HCT116 (cell line): ENCODE results near the gene CHCHD3. TPM values are rescaled to one million over a fixed set of nuclear protein-coding genes. Genes with fewer than 3 reads are reported as not detected.

Experiments
- ATAC-seq: fragments of 200-7000 bp; cut with Tn5 transposase; 2 replicates; pipeline ENCODE4 v1.9.1; 2020; ENCODE audit warnings: mild to moderate bottlenecking, moderate library complexity
- BruUV-seq: library from RNA; stranded (reverse); fragments of 400-500 nt; replicated peaks from 2 replicates; lab custom pipeline; 2021; lab: Mats Ljungman, UMichigan
- CTCF ChIA-PET: fragments of 300-600 bp; sonication (Branson Sonifier 250); formaldehyde crosslinking; loops from one replicate; lab custom pipeline; 2021; ENCODE audit warnings: antibody characterized with exemption; lab: Charles Lee
- POLR2A ChIA-PET: fragments of 300-600, 350-600 bp; sonication (Branson Sonifier 250); formaldehyde crosslinking; loops from one replicate; lab custom pipeline; 2021; ENCODE audit warnings: antibody characterized with exemption; lab: Charles Lee
- RAD21 ChIA-PET, 2 experiments: fragments of 300-600 bp; sonication (Branson Sonifier 250); formaldehyde crosslinking; loops; one replicate each; lab custom pipeline; 2023; ENCODE audit warnings: low total read pairs in 2 of 2; ENCODE audit not compliant: uncharacterized antibody in 2 of 2, unreplicated experiment in 2 of 2, low non-redundant PET in 1 of 2; lab: Charles Lee
- DNase-seq: peaks from one replicate; pipeline ENCODE4 v3.0.0-alpha.2; 2010; ENCODE audit warnings: low read depth, low spot score
- H2AFZ ChIP-seq: fragments of 200-600 bp; shearing (Covaris generic), sonication (generic); 2 replicates; pipeline ENCODE4 v1.6.1; 2017; ENCODE audit warnings: low read depth, mixed run types, mixed read lengths, antibody characterized with exemption, low read length; ENCODE audit not compliant: poor library complexity, severe bottlenecking
- H3K27ac ChIP-seq: 2 replicates; pipeline ENCODE4 v1.5.1; 2012; ENCODE audit warnings: low read depth, low read length
- H3K27me3 ChIP-seq: fragments of 200-600 bp; sonication (generic); 2 replicates; pipeline ENCODE4 v1.6.1; 2016; ENCODE audit warnings: mixed run types, low read length, mixed read lengths; ENCODE audit not compliant: insufficient read depth
- H3K36me3 ChIP-seq, 2 experiments: fragments of 200-500 bp in 1 of 2; fragments of 200-600 bp in 1 of 2; sonication (Bioruptor generic) in 1 of 2; sonication (generic) in 1 of 2; 2 replicates each; pipeline versions ENCODE4 v1.5.1 to v1.6.1; 2014 to 2016; ENCODE audit warnings: low read length in 2 of 2, inconsistent platforms in 1 of 2, mixed read lengths in 1 of 2, mixed run types in 1 of 2; ENCODE audit not compliant: insufficient read depth in 2 of 2, control insufficient read depth in 1 of 2
- H3K4me1 ChIP-seq, 2 experiments: fragments of 200-600 bp in 1 of 2; sonication (generic) in 1 of 2; 2 replicates each; pipeline versions ENCODE4 v1.5.1 to v1.6.1; 2012 to 2017; ENCODE audit warnings: low read length in 2 of 2, inconsistent platforms in 1 of 2, mild to moderate bottlenecking in 1 of 2, mixed read lengths in 1 of 2, mixed run types in 1 of 2, moderate library complexity in 1 of 2; ENCODE audit not compliant: insufficient read depth in 2 of 2, control insufficient read depth in 1 of 2
- H3K4me2 ChIP-seq: fragments of 200-600 bp; sonication (generic); 2 replicates; pipeline ENCODE4 v1.6.1; 2017; ENCODE audit warnings: mixed run types, low read length, mixed read lengths
- H3K4me3 ChIP-seq, 2 experiments: fragments of 200-600 bp in 1 of 2; sonication (generic) in 1 of 2; replicated peaks in 1 of 2; 2 replicates each; pipeline ENCODE4 v1.5.1; 2011 to 2016; ENCODE audit warnings: low read length in 2 of 2, control low read depth in 1 of 2, low read depth in 1 of 2, mild to moderate bottlenecking in 1 of 2, mixed read lengths in 1 of 2, mixed run types in 1 of 2
- H3K79me2 ChIP-seq: fragments of 200-600 bp; sonication (generic); 2 replicates; pipeline ENCODE4 v1.6.1; 2017; ENCODE audit warnings: mild to moderate bottlenecking, mixed run types, low read length, moderate library complexity, mixed read lengths; ENCODE audit not compliant: insufficient read depth
- H3K9ac ChIP-seq: fragments of 200-600 bp; sonication (generic); 2 replicates; pipeline ENCODE4 v1.6.1; 2016; ENCODE audit warnings: low read length, mixed read lengths
- H3K9me2 ChIP-seq: fragments of 200-600 bp; sonication (generic), shearing (Covaris generic); 2 replicates; pipeline ENCODE4 v1.6.1; 2017; ENCODE audit warnings: mixed run types, mild to moderate bottlenecking, moderate library complexity; ENCODE audit not compliant: insufficient read depth
- H3K9me3 ChIP-seq, 2 experiments: fragments of 200-500 bp in 1 of 2; fragments of 200-600 bp in 1 of 2; sonication (Bioruptor generic) in 1 of 2; sonication (generic) in 1 of 2; 2 replicates each; pipeline ENCODE4 v1.6.1; 2014 to 2017; ENCODE audit warnings: low read length in 2 of 2, mixed read lengths in 2 of 2, inconsistent platforms in 1 of 2, low read depth in 1 of 2, mild to moderate bottlenecking in 1 of 2, mixed run types in 1 of 2, moderate library complexity in 1 of 2; ENCODE audit not compliant: control insufficient read depth in 1 of 2, insufficient read depth in 1 of 2
- H4K20me1 ChIP-seq: fragments of 200-600 bp; sonication (generic), shearing (Covaris generic); 2 replicates; pipeline ENCODE4 v1.6.1; 2017; ENCODE audit warnings: mixed run types, mild to moderate bottlenecking, moderate library complexity; ENCODE audit not compliant: insufficient read depth
- CBX3 ChIP-seq: IDR thresholded peaks from 2 replicates; pipeline ENCODE4 v1.6.1; 2012; ENCODE audit warnings: low read depth
- CEBPB ChIP-seq: IDR thresholded peaks from 2 replicates; pipeline ENCODE4 v1.6.1; 2012; ENCODE audit warnings: low read depth
- FOSL1 ChIP-seq: IDR thresholded peaks from 2 replicates; pipeline ENCODE4 v1.6.1; 2012; ENCODE audit warnings: low read depth
- POLR2A ChIP-seq: IDR thresholded peaks from 2 replicates; pipeline ENCODE4 v1.7.0; 2011; ENCODE audit warnings: borderline replicate concordance; ENCODE audit not compliant: insufficient read depth, insufficient read length; ENCODE audit errors: extremely low read depth
- POLR2AphosphoS5 ChIP-seq: IDR thresholded peaks from 2 replicates; pipeline ENCODE4 v1.6.1; 2011; ENCODE audit warnings: mild to moderate bottlenecking, low read depth, low read length, moderate library complexity
- SIN3A ChIP-seq: IDR thresholded peaks from 2 replicates; pipeline ENCODE4 v1.6.1; 2012; ENCODE audit warnings: low read depth
- SRF ChIP-seq: IDR thresholded peaks from 2 replicates; pipeline ENCODE4 v1.6.1; 2012; ENCODE audit warnings: low read depth
- intact Hi-C: fragments of 100-400 bp; cut with micrococcal nuclease; formaldehyde crosslinking; loops from 2 replicates; pipeline ENCODE4 v1.10.0; 2022
- total RNA-seq: library from RNA; stranded (reverse); gene quantifications from one replicate; pipeline ENCODE4 v1.2.1, GENCODE V29; 2021; ENCODE audit not compliant: unreplicated experiment
- TF ChIP-seq, protein P1 (sequence below): IDR thresholded peaks from 2 replicates; pipeline ENCODE4 v1.6.1; 2012
- TF ChIP-seq, protein P2 (sequence below): IDR thresholded peaks from 2 replicates; pipeline ENCODE4 v1.6.1; 2011; ENCODE audit warnings: mild to moderate bottlenecking, low read length, moderate library complexity; ENCODE audit not compliant: insufficient replicate concordance; ENCODE audit errors: extremely low read depth
- TF ChIP-seq, protein P3 (sequence below): IDR thresholded peaks from 2 replicates; pipeline ENCODE4 v1.6.1; 2012; ENCODE audit warnings: low read depth

The CHCHD3 gene
- total RNA-seq, 1 experiment from 2014 or later: 73.5 TPM

DNA sequence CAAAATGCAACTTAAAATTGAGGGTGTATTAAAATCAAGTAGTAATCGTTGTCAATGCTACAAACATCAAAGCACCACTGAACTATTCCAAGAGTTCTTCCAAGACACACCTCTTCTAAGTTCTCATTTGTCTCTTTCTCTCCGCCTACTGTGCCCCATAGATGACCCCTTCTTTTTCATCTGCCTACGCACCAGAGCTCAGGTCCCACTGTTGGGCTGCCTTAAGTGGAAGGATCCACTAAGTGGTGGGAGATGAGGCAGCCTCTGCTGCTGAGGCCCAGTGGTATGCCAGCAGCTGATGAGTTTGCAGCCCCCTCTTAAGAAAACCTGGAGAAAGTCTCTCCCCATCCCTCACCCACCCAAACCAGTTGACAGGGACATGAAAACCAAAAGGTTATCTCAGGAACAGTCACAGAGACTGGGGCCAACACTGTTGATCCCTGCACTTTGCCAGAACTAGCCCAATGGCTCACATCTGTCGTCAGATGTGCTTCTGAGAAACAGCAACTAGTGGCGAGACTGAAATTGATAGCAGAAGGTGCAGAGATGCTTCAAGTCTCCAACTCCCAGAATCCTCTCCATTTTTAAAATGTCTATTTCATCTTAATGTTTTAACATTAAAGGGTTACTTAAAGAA, 88.4 kb downstream of the CHCHD3 start:
- Histone ChIP-seq H3K27ac (no peak overlapping the region), H4K20me1 (peaks cover 8% of the 10 kb centered on the region; the same call in 1 of the 2 replicates), H3K9ac (no peak overlapping the region), H3K4me3 (no peak overlapping the region), H3K9me2 (no peaks in the 10 kb centered on the region), H3K9me3 (no peaks in the 10 kb centered on the region), H3K4me1 (no peaks in the 10 kb centered on the region), H3K36me3 (no peaks in the 10 kb centered on the region), H2AFZ (no peak overlapping the region), H3K27me3 (no peaks in the 10 kb centered on the region), H3K79me2 (peaks cover 78% of the 10 kb centered on the region), H3K4me2 (no peak overlapping the region)
- TF ChIP-seq, protein P1, sequence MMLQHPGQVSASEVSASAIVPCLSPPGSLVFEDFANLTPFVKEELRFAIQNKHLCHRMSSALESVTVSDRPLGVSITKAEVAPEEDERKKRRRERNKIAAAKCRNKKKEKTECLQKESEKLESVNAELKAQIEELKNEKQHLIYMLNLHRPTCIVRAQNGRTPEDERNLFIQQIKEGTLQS: no peak
- TF ChIP-seq FOSL1: no peak
- no peak for TF ChIP-seq CEBPB
- TF ChIP-seq CBX3: no peak
- TF ChIP-seq, protein P2, sequence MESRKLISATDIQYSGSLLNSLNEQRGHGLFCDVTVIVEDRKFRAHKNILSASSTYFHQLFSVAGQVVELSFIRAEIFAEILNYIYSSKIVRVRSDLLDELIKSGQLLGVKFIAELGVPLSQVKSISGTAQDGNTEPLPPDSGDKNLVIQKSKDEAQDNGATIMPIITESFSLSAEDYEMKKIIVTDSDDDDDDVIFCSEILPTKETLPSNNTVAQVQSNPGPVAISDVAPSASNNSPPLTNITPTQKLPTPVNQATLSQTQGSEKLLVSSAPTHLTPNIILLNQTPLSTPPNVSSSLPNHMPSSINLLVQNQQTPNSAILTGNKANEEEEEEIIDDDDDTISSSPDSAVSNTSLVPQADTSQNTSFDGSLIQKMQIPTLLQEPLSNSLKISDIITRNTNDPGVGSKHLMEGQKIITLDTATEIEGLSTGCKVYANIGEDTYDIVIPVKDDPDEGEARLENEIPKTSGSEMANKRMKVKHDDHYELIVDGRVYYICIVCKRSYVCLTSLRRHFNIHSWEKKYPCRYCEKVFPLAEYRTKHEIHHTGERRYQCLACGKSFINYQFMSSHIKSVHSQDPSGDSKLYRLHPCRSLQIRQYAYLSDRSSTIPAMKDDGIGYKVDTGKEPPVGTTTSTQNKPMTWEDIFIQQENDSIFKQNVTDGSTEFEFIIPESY: no peak
- TF ChIP-seq, protein P3, sequence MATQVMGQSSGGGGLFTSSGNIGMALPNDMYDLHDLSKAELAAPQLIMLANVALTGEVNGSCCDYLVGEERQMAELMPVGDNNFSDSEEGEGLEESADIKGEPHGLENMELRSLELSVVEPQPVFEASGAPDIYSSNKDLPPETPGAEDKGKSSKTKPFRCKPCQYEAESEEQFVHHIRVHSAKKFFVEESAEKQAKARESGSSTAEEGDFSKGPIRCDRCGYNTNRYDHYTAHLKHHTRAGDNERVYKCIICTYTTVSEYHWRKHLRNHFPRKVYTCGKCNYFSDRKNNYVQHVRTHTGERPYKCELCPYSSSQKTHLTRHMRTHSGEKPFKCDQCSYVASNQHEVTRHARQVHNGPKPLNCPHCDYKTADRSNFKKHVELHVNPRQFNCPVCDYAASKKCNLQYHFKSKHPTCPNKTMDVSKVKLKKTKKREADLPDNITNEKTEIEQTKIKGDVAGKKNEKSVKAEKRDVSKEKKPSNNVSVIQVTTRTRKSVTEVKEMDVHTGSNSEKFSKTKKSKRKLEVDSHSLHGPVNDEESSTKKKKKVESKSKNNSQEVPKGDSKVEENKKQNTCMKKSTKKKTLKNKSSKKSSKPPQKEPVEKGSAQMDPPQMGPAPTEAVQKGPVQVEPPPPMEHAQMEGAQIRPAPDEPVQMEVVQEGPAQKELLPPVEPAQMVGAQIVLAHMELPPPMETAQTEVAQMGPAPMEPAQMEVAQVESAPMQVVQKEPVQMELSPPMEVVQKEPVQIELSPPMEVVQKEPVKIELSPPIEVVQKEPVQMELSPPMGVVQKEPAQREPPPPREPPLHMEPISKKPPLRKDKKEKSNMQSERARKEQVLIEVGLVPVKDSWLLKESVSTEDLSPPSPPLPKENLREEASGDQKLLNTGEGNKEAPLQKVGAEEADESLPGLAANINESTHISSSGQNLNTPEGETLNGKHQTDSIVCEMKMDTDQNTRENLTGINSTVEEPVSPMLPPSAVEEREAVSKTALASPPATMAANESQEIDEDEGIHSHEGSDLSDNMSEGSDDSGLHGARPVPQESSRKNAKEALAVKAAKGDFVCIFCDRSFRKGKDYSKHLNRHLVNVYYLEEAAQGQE: no peak
- no peak for TF ChIP-seq POLR2AphosphoS5
- no peak for TF ChIP-seq SRF
- TF ChIP-seq POLR2A: no peak
- TF ChIP-seq SIN3A: no peak
- DNase-seq (no peak), ATAC-seq (no peak)
- CTCF ChIA-PET: no interaction called here
- no TSS peak for BruUV-seq
- intact Hi-C loops: no loop called here
- POLR2A ChIA-PET: no interaction called here
- RAD21 ChIA-PET: no interaction called here
